LoVo (cell line): ENCODE measurements around the gene ZNG1F.
"Not testable (repeated sequence)": the region's sequence is repeated elsewhere in the genome, so short reads cannot be mapped to it uniquely, and the experiment has no call there.

Source experiments
- DNase-seq: peaks from one replicate; pipeline ENCODE4 v3.0.0-alpha.2; 2016; ENCODE audit warnings: low spot score

ZNG1F gene

DNA sequence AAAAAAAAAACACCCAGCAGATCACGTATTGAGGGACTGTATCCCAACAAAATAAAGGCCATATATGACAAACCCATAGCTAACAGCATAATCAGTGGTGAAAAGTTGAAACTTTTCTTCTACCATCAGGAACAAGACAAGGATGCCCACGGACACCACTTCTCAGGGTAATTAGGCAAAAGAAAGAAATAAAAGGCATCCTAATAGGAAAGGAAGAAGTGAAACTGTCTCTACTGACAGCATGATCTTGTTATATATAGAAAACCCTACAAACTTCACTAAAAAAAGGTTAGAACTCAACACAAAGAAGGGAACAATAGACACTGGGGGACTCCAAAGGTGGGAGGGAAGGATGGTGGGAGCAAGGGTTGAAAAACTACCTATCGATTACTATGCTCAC is 102.9 kb downstream of the ZNG1F start:
- DNase-seq, result not testable (repeated sequence)

DNA sequence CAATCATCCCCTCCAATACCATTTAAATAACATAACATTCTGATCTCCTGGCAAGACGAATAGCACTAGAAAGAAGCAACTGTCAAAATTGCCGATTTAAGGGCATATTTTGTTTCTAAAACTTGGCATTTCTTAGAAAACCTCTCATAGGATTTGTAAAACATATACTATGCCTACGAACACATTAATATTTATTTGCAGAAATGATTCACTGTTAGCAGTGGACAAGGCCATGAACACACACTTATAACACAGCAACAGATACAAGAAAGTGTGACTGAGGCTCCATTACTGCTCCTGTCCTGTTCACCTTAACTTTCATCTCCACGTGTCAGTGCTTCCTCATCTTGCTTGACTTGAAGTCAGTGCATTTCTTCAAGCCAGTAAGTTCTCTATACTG is 106.8 kb downstream of the ZNG1F start:
- DNase-seq, result not testable (repeated sequence)
